HG03575 (cell line): ENCODE data around the gene RAP1GDS1.
A peak's percentile ranks its signal among the peaks of the same experiment; 100 is the strongest.
"Not testable (repeated sequence)": the region's sequence is repeated elsewhere in the genome, so short reads cannot be mapped to it uniquely, and the experiment has no call there.

Source experiments
- ATAC-seq: cut with Tn5 transposase; IDR thresholded peaks from one replicate; pipeline ENCODE4 v1.9.1; 2021; ENCODE audit not compliant: unreplicated experiment, insufficient number of reproducible peaks, low FRiP score; ENCODE audit errors: extremely low read depth

Gene RAP1GDS1

DNA sequence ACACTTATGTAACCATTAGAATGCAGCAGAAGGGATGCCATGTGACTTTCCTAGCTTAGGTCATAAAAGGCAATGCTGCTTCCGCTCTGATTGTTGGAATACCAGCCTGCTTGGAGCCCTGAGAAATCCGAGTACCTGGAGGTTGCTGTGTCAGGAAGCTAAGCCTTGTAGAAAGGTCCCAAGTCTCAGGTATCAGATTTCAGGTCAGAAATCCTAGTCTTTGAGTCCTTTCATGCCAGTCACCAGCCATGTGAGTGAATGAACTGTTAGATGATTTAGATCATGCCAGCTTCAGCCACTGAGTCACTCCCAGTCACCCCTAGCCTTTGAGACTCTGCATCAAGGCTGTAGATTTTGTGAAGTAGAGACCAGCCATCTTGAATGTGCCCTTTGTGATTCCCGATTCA, 23.5 kb downstream of the RAP1GDS1 start:
- ATAC-seq, result no peak

DNA sequence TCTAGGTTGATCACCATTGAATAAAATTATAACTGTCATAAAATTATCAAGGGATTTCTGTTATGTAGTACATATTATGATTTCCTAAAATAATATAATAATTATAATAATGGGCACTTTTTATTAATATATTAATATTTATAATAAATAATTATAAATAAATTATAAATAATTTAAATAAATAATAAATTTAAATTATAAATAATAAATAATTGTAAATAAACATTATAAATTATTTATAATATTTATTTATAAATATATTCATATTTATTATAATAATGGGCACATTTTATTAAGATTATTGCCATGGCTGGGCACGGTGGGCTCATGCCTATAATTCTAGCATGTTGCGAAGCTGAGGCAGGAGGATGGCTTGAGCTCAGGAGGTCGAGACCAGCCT, 24.5 kb downstream of the RAP1GDS1 start:
- no peak for ATAC-seq

DNA sequence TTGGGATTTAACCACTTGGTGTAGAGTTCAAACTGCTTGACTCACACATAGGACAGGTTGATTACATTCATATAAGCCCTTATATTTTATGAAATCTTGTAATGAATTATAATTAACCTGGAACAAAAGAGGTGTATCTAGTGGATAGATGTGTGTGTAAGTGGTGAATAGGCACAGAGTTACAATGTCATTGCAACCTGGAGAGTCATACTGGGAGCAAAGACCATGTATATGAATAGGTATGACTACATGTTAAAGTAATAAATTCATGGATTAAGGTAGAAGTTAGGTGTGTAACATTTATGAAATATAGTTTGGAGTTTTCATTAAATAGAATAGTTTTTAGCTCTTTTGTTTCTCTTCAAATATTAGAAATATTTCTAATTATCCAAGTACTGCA, 26.1 kb downstream of the RAP1GDS1 start:
- ATAC-seq, result no peak

DNA sequence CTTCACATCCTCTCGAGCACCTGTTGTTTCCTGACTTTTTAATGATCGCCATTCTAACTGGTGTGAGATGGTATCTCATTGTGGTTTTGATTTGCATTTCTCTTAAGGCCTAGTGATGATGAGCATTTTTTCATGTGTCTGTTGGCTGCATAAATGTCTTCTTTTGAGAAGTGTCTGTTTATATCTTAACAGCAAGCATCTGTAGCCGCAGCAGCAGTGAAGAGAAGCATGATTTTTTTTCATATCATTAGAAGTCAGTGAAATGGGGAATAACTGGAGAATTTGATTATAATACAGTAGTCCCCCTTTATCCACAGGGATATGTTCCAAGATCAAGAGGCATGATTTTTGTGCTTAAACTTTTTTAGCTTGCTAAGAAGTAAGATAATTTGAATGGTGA, 27.5 kb downstream of the RAP1GDS1 start:
- ATAC-seq, result not testable (repeated sequence)

DNA sequence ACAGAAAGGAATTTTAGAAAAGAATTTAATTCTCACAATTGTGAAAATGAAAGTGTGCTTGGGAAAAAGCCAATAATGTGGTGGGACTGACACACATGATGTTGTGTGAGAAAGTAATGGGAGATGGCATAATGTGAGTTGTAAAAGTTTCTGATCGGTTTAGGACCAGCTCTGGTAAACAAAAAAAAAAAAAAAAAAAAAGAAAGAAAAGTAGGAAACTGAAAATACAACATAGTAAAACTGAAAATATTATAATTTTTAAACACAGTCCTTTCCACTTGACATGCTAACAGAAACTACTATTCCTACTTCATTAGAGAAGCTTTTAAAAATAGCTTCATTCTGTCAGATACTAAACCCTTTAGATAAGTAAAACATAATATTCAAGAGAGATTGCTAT, 28.2 kb downstream of the RAP1GDS1 start:
- peak; percentile 41 for ATAC-seq

DNA sequence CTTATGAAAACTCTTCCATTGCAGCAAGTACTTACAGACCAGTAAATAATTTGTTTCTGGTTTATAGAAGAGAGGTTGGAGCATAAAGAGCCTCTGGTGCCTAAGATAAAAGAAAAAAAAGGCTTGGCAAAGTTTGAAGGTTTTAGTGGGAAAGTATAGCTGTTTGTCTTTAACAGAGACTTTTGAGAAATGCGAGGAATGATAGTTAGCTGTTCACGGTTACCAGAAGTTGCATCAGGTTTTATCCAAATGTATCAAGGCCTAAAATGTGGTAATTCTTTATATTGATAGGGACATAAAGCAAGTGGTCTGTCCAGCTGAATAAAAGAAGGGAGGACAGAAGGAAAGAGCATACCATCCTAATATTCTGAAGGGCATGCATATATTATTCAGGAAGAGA, 29.3 kb downstream of the RAP1GDS1 start:
- no peak for ATAC-seq

DNA sequence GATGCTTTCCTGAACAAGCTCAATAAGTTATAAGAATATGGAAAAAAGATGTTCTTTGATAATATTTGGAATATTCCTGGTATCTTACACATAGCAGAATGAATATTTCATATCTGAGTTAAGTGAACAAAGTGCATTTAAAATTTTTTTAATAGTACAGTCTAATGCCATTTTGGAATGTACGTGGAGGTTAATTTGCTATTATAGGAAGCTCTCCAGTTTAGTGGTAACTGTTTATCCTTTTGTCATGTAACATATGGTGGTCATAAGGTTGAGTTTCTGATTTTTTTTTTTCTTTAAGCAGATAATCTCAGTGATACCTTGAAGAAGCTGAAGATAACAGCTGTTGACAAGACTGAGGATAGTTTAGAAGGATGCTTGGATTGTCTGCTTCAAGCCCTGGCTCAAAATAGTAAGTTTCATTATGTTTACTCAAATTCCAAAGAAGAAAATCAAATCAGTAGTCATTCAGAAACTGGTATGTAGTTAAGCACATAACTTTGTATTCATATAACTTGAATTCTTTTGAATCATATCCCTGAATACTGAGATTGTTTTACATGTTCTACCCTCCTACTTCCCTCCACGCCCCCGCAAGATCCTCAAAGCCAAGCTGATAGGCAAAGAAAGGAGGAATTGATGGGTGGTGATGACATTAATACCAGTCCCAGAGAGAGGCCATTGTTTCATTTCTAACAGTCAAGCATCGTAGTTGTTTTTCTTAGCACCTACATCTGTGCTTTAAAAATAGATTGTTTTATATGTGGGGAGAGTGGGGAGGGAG, 32.1 kb downstream of the RAP1GDS1 start:
- ATAC-seq, result no peak

DNA sequence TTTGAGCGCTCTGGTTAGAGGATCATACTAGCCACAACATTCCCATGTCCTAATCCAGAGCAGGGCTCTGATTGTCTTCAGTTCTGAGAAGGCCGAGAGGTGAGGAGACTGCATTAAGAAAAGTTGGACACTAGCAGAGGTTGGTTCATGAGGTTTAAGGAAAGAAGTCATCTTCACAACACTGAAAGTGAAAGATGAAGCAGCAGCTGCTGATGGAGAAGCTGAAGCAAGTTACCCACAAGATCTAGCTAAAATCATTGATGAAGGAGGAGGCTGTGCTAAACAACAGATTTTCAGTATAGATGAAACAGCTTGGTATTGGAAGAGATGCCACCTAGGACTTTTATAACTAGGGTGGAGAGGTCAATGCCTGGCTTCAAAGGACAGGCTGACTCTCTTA, 36.8 kb downstream of the RAP1GDS1 start:
- no peak for ATAC-seq

DNA sequence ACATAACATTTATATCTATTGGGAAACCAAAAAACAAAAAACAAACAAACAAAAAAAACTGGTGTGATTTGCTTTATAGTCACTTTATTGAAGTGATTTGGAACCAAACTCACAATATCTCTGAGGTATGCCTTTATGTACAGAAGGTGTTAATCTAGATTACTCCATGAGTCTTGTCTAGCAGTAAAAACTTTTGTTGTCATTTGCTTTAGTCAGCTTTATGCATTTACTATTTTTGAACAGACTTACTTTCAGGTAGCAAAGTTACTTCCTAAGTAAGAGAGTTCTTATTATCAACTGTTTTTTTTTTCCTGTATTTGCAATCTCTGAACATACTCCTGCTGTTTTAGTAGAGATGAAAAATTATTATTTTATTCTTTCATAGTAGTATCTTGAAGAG, 39.5 kb downstream of the RAP1GDS1 start:
- ATAC-seq, result no peak

DNA sequence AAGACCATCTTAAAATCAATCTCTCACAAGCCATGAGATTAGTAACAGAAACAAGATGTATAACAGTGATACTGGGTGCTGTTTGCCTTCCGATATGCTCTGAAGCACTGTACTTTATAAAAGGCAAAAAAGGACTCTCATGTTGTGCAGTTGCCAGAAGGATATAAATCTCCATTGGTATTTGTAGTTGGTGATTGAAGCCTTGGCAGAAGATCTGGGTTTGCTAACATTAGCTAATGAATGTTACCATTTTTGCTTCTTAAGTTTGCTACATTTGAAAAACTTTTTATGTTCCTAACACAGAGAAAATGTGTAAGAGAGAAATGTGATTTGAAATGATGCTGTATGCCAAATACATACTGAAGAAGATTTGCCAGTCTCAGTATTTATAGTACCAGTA, 44.4 kb downstream of the RAP1GDS1 start:
- ATAC-seq, result no peak

DNA sequence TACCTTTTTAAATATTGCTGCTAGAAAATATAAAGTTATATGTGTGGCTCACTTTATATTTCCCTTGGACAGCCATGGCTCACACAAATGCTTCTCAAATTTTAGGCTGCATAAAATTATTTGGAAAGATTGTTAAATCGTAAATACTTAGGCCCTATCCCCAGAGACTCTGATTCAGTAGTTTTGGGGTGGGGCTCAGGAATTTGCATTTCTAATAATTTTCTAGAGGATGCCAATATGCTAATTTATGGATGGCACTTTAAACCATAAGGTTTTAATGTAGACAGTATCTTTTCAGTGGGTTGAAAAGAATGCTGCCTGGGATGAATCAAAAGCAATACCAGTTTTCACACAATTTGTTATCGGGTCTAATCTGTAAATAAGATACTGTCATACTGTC, 49.7 kb downstream of the RAP1GDS1 start:
- no peak for ATAC-seq

DNA sequence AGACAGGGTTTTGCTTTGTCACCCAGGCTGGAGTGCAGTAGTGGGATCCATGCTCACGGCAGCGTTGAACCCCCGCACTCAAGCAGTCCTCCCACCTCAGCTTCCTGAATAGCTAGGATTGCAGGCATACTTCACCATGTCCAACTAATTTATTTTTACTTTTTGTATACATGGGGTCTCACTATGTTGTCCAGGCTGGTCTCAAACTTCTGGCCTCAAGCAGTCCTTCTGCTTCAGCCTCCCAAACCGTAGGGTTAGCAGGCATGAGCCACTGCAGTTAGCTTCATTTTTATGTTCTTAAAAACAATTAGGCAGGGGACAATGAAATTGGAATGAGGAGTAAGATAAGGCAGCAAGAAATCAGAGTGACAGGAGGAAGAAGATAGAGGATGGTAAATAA, 50.5 kb downstream of the RAP1GDS1 start:
- no peak for ATAC-seq

DNA sequence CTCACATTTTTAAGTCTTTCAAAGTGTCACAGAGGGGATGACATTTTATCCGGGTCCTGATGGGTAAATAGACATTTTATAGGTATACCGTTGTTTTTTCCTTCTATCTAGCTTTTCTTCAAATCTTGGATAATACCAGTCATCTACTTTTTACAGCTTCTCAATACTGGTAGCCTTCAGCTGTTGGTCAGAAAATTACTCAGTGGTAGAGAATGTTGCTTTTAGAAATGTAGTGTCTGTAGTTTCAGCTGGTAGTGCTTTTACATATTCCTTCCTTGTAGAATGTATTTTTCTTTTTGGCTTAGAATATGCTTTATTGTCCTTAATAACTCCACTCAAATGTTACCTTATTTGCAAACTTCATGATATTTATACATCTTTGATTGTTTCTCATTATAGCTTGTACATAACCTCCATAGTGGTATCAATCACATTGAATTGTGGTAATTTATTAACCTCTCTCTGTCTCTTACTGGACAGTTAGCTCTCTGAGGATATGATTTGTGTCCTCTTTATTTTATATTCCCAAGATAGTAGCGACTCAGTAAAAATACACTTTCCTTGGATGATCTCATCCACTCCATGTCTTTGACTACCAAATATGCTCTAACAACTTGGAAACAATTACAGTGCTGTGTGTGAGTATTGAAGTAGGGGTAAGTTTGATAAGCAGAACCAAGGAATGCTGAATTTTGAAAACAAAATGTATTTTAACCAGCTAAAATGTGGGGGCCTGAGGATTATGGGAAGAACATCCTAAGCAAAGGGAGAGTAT, 53.8 kb downstream of the RAP1GDS1 start:
- no peak for ATAC-seq

DNA sequence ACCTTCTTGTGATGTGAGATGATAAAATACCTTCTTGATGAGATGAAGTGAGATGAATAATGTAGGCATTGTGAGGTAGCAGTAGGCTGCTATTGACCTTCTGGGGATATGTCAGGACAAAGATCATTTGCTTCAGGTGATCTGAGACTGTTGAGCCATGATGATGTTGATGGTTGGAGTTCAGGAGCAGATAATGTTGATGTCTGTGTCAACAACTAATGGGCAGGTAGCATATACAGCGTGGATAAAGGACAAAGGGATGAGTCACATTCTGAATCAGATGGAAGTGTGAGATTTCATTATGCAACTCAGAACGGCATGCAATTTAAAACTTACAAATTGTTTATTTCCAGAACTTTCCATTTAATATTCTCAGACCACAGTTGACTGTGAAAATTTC, 57.3 kb downstream of the RAP1GDS1 start:
- no peak for ATAC-seq

DNA sequence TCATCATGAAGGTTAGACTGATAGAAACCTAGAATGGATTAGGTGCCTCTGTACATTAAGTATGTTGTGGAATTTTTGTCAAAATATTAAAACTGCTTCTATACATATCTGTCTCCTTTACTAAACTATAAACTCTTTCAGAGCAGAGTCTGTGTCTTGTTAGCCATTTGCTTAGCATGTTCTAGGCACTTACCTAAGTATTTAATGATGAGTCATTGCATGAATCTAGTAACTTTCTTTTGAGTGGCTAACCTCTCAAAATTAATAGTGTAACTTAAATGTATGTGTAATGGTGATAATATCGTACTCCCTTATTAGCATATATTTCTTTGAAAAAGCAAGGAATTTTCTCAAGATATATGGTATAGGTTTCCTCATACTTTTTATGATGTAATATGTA, 57.8 kb downstream of the RAP1GDS1 start:
- ATAC-seq, result no peak

DNA sequence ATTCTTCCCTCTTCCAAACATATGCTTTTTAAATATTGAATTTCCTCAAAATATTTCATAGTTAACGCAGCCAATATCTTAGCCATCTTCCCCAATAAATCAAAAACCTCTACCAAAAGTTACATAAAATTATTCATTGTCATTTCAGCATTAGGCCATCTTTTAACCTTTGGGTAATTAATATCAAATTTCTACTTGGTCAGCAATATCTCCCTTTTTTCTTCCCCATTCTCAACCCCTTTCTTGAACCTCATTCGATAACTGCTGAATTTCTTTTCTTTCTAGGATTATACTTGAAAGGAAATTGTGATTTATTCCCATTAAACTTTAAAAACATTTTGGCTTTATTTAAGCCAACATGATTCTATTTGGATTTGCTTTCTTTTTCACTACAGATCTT, 65.0 kb downstream of the RAP1GDS1 start:
- ATAC-seq, result no peak

DNA sequence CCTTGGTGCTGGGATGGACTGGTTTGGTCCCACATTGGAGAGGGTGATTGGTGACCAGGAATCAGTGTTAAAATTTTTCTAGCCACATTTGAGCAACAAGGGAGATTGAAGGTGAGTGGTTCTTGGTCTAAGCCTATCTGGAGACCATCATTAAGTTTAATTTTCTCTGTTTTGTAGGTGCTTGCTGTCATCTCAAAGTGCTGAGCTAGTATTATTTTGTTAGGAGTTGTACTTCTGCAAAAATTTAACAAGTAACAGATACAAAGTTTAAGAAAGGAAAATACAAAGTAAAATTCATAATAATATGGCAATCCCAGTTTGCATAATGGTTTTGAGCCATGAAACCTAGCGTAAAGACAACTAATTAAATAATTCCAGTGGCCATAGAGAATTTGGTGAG, 66.5 kb downstream of the RAP1GDS1 start:
- no peak for ATAC-seq

DNA sequence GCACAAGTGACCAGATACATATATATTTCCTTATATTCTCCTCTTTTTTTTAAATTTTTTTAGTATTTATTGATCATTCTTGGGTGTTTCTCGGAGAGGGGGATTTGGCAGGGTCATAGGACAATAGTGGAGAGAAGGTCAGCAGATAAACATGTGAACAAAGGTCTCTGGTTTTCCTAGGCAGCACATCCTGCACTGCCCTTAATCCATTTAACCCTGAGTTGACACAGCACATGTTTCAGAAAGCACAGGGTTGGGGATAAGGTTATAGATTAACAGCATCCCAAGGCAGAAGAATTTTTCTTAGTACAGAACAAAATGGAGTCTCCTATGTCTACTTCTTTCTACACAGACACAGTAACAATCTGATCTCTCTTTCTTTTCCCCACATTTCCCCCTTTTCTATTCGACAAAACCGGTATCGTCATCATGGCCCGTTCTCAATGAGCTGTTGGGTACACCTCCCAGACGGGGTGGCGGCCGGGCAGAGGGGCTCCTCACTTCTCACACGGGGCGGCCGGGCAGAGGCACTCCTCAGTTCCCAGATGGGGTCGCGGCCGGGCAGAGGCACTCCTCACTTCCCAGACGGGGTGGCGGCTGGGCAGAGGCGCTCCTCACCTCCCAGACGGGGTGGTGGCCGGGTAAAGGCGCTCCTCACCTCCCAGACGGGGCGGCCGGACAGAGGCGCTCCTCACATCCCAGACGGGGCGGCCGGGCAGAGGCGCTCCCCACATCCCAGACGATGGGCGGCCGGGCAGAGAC, 68.9 kb downstream of the RAP1GDS1 start:
- not testable (repeated sequence) for ATAC-seq

DNA sequence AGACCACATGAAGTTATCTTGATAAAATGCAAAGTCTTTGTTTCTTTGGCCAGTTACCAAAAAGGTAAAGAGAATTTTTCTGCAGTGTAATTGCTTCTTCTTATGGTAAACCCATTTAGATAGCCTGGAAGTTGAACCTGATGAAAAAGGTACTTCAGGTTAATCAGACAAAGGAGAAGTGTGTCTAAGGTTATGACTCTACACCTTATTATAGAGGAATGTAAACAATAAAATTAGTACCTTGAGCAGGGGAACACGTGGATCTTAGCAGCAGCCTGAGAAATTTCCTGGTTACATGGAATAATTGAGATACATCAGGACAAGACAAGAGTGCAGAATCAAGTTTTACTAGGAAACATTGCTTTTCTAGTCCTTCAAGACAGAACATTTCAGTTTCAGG, 70.8 kb downstream of the RAP1GDS1 start:
- ATAC-seq, result no peak

DNA sequence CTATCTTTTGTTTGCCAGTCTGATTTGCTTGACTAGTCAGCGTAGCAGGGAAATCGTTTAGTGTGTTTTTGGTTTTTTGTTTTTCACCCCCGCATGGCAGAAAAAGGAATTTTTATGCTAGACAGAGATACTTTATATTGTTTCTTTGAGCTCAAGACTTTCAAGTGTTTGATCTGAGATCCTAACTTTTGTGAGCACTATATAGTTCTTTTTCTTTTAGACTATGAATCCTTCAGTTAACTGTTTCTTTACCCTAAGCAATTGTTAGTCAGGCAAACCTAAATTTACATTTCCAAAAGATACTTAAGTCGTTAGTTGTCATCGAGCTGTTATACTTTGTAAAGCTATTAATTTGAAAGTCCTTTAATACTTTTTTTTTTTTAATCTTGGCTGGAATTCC, 73.3 kb downstream of the RAP1GDS1 start:
- ATAC-seq, result no peak
